ENCODE results near the gene OR52E1.

- TF ChIP-seq MGA (IDR thresholded peaks at IDR 0.05) = no peak
- TF ChIP-seq BHLHE40 (IDR thresholded peaks at IDR 0.05; ENCODE audit: low read length) = no peak
- no peak for TF ChIP-seq HDAC2 (IDR thresholded peaks at IDR 0.05)
- TF ChIP-seq OTX1 (CRISPR knock-in tag; IDR thresholded peaks at IDR 0.05) = no peak
- TF ChIP-seq CBX1 (IDR thresholded peaks at IDR 0.05; ENCODE audit: low read depth) = no peak
Measured at GRCh38 chr11:5096011-5096410, 26.6 kb downstream of the OR52E1 start.
